CD4-positive, alpha-beta T cell treated with Interleukin-6 for 4 hours (primary cell): Measurements from ENCODE around the gene MED13L.

Experiments used
- DNase-seq: peaks from one replicate; pipeline ENCODE4 v3.0.0-alpha.2; 2020; ENCODE audit warnings: mixed read lengths

Gene MED13L

GRCh38 chr12:116210131-116210530, 67.4 kb downstream of the MED13L start:
- DNase-seq = no peak

- no peak for DNase-seq
Observed at GRCh38 chr12:116209503-116209902, 68.0 kb downstream of the MED13L start.

- DNase-seq = no peak
Observed at GRCh38 chr12:116207274-116207673, 70.2 kb downstream of the MED13L start.

- DNase-seq = no peak
Observed at GRCh38 chr12:116206828-116207227, 70.7 kb downstream of the MED13L start.

- DNase-seq = no peak
Observed at GRCh38 chr12:116204785-116205184, 72.7 kb downstream of the MED13L start.

GRCh38 chr12:116204169-116204568, 73.3 kb downstream of the MED13L start:
- DNase-seq = no peak

- DNase-seq = no peak
Observed at GRCh38 chr12:116202940-116203339, 74.6 kb downstream of the MED13L start.

GRCh38 chr12:116202433-116202832, 75.1 kb downstream of the MED13L start:
- no peak for DNase-seq

- no peak for DNase-seq
Observed at GRCh38 chr12:116201908-116202307, 75.6 kb downstream of the MED13L start.

- no peak for DNase-seq
Observed at GRCh38 chr12:116201359-116201758, 76.1 kb downstream of the MED13L start.

GRCh38 chr12:116200812-116201211, 76.7 kb downstream of the MED13L start:
- DNase-seq = no peak

- no peak for DNase-seq
Observed at GRCh38 chr12:116199160-116199706, 78.3 kb downstream of the MED13L start.

- DNase-seq = no peak
Observed at GRCh38 chr12:116196752-116197718, 80.5 kb downstream of the MED13L start.

GRCh38 chr12:116196226-116196625, 81.3 kb downstream of the MED13L start:
- no peak for DNase-seq

GRCh38 chr12:116194935-116195431, 82.5 kb downstream of the MED13L start:
- peak; percentile 46 for DNase-seq

- DNase-seq = no peak
Observed at GRCh38 chr12:116189692-116190091, 87.8 kb downstream of the MED13L start.

GRCh38 chr12:116188581-116188980, 88.9 kb downstream of the MED13L start:
- DNase-seq = no peak

GRCh38 chr12:116187151-116187511, 90.4 kb downstream of the MED13L start:
- DNase-seq = no peak

GRCh38 chr12:116186482-116187150, 90.9 kb downstream of the MED13L start:
- no peak for DNase-seq

- no peak for DNase-seq
Observed at GRCh38 chr12:116184763-116185162, 92.7 kb downstream of the MED13L start.

- no peak for DNase-seq
Observed at GRCh38 chr12:116183741-116184141, 93.8 kb downstream of the MED13L start.

- DNase-seq = no peak
Observed at GRCh38 chr12:116182359-116183063, 95.0 kb downstream of the MED13L start.

GRCh38 chr12:116180448-116180847, 97.0 kb downstream of the MED13L start:
- DNase-seq = no peak
